Activated CD4-positive, alpha-beta T cell treated with anti-CD3 and anti-CD28 coated beads for 24 hours (primary cell): ENCODE results near the gene HOPX.
"Not testable (repeated sequence)": the region's sequence is repeated elsewhere in the genome, so short reads cannot be mapped to it uniquely, and the experiment has no call there.

ENCODE experiments used
- DNase-seq, 2 donors: peaks; one replicate each; pipeline ENCODE4 v3.0.0-alpha.2; 2020; ENCODE audit warnings: low read depth in 2 of 2

The HOPX gene

GRCh38 chr4:56627375-56627774, 53.7 kb downstream of the HOPX start:
- DNase-seq = no peak

- DNase-seq = no peak
These were observed 54.1 kb downstream of the HOPX start for GRCh38 chr4:56626963-56627362.

- DNase-seq = no peak
These were observed 54.7 kb downstream of the HOPX start for GRCh38 chr4:56626420-56626819.

GRCh38 chr4:56622176-56622575, 58.9 kb downstream of the HOPX start:
- DNase-seq = no peak

- DNase-seq = no peak
These were observed 61.3 kb downstream of the HOPX start for GRCh38 chr4:56619816-56620215.

- DNase-seq = no peak
These were observed 61.9 kb downstream of the HOPX start for GRCh38 chr4:56619160-56619559.

GRCh38 chr4:56618734-56619133, 62.4 kb downstream of the HOPX start:
- no peak for DNase-seq

GRCh38 chr4:56613101-56613862, 67.8 kb downstream of the HOPX start:
- no peak for DNase-seq

- DNase-seq = no peak
These were observed 68.8 kb downstream of the HOPX start for GRCh38 chr4:56612282-56612681.

- DNase-seq = no peak
These were observed 69.6 kb downstream of the HOPX start for GRCh38 chr4:56611501-56611900.

GRCh38 chr4:56610170-56610569, 70.9 kb downstream of the HOPX start:
- DNase-seq = not testable (repeated sequence)

GRCh38 chr4:56607926-56608325, 73.2 kb downstream of the HOPX start:
- no peak for DNase-seq

GRCh38 chr4:56606385-56606784, 74.7 kb downstream of the HOPX start:
- DNase-seq = no peak

GRCh38 chr4:56605464-56605863, 75.6 kb downstream of the HOPX start:
- DNase-seq = not testable (repeated sequence)

- no peak for DNase-seq
These were observed 77.8 kb downstream of the HOPX start for GRCh38 chr4:56603297-56603696.
